GM10266 (cell line): ENCODE results near the gene GSTA4.

Source experiments
- DNase-seq: peaks from one replicate; pipeline ENCODE4 v3.0.0; 2012; ENCODE audit errors: extremely low spot score
- CTCF ChIP-seq: IDR thresholded peaks from 2 replicates; pipeline ENCODE4 v1.5.1; 2012; ENCODE audit warnings: mild to moderate bottlenecking, low read depth; ENCODE audit not compliant: control insufficient read depth, insufficient read depth; ENCODE audit errors: missing control alignments

GSTA4 gene

GRCh38 chr6:52942221-52942620 lies 52.9 kb downstream of the GSTA4 start:
- DNase-seq: no peak
- no peak for TF ChIP-seq CTCF

- DNase-seq: no peak
- TF ChIP-seq CTCF: no peak
Observed at GRCh38 chr6:52937908-52938307, 57.2 kb downstream of the GSTA4 start.

- TF ChIP-seq CTCF: no peak
- DNase-seq: no peak
Observed at GRCh38 chr6:52933778-52934177, 61.3 kb downstream of the GSTA4 start.

GRCh38 chr6:52931351-52931750 lies 63.7 kb downstream of the GSTA4 start:
- no peak for DNase-seq
- no peak for TF ChIP-seq CTCF

- no peak for DNase-seq
- TF ChIP-seq CTCF: no peak
Observed at GRCh38 chr6:52929321-52930164, 65.5 kb downstream of the GSTA4 start.
